HG02759 (cell line): ENCODE results near the gene HBA2.
"Not testable (repeated sequence)": the region's sequence is repeated elsewhere in the genome, so short reads cannot be mapped to it uniquely, and the experiment has no call there.

Experiments
- ATAC-seq: cut with Tn5 transposase; IDR thresholded peaks from one replicate; pipeline ENCODE4 v1.9.1; 2021; ENCODE audit warnings: mild to moderate bottlenecking, moderate library complexity; ENCODE audit not compliant: unreplicated experiment

Gene HBA2

GRCh38 chr16:173928-174769 lies 1.5 kb downstream of the HBA2 start:
- ATAC-seq = not testable (repeated sequence)

- ATAC-seq = no peak
Observed at GRCh38 chr16:175011-175949, 2.6 kb downstream of the HBA2 start.

- ATAC-seq = not testable (repeated sequence)
Observed at GRCh38 chr16:176006-176405, 3.3 kb downstream of the HBA2 start.

- not testable (repeated sequence) for ATAC-seq
Observed at GRCh38 chr16:176477-177382, 4.1 kb downstream of the HBA2 start, which contains the start of gene HBA1. HBA1 (plus strand) TSS chr16:176680; CDS start chr16:176717, 37 bp downstream.

GRCh38 chr16:177394-177822 lies 4.7 kb downstream of the HBA2 start:
- no peak for ATAC-seq

- ATAC-seq = no peak
Observed at GRCh38 chr16:177981-178667, 5.4 kb downstream of the HBA2 start.

GRCh38 chr16:178668-179015 lies 6.0 kb downstream of the HBA2 start:
- ATAC-seq = no peak

GRCh38 chr16:179211-180092 lies 6.8 kb downstream of the HBA2 start:
- ATAC-seq = no peak

- no peak for ATAC-seq
Observed at GRCh38 chr16:180101-180675, 7.5 kb downstream of the HBA2 start, which contains the start of gene HBQ1. HBQ1 (plus strand) TSS chr16:180459; CDS start chr16:180487, 28 bp downstream.

GRCh38 chr16:180681-181564 lies 8.2 kb downstream of the HBA2 start:
- peak; percentile 73 for ATAC-seq

- no peak for ATAC-seq
Observed at GRCh38 chr16:181565-182021, 8.9 kb downstream of the HBA2 start.

- no peak for ATAC-seq
Observed at GRCh38 chr16:183005-183404, 10.3 kb downstream of the HBA2 start.

GRCh38 chr16:185213-185612 lies 12.5 kb downstream of the HBA2 start:
- no peak for ATAC-seq

- ATAC-seq = no peak
Observed at GRCh38 chr16:185691-186090, 13.0 kb downstream of the HBA2 start.

- ATAC-seq = no peak
Observed at GRCh38 chr16:187330-187729, 14.7 kb downstream of the HBA2 start.

- ATAC-seq = no peak
Observed at GRCh38 chr16:188674-189073, 16.0 kb downstream of the HBA2 start.

- ATAC-seq = no peak
Observed at GRCh38 chr16:189604-190186, 17.0 kb downstream of the HBA2 start.
